ENCODE results near the gene PPP2R5C.

The PPP2R5C gene

GRCh38 chr14:101922866-101923265 is 161.4 kb downstream of the PPP2R5C start:
- no peak for DNase-seq

GRCh38 chr14:101925152-101925551 is 163.6 kb downstream of the PPP2R5C start:
- DNase-seq: no peak

GRCh38 chr14:101926085-101926484 is 164.6 kb downstream of the PPP2R5C start:
- no peak for DNase-seq

GRCh38 chr14:101926620-101927019 is 165.1 kb downstream of the PPP2R5C start:
- no peak for DNase-seq

- peak; percentile 87 for DNase-seq
Measured at GRCh38 chr14:101927859-101928258, 166.3 kb downstream of the PPP2R5C start.

GRCh38 chr14:101928415-101928841 is 166.9 kb downstream of the PPP2R5C start:
- no peak for DNase-seq

GRCh38 chr14:101929096-101929495 is 167.6 kb downstream of the PPP2R5C start:
- no peak for DNase-seq

GRCh38 chr14:101929946-101930345 is 168.4 kb downstream of the PPP2R5C start:
- no peak for DNase-seq

- no peak for DNase-seq
Measured at GRCh38 chr14:101932673-101933072, 171.2 kb downstream of the PPP2R5C start.

- DNase-seq: no peak
Measured at GRCh38 chr14:101933209-101933608, 171.7 kb downstream of the PPP2R5C start.

- DNase-seq: no peak
Measured at GRCh38 chr14:101934601-101935150, 173.2 kb downstream of the PPP2R5C start.

- no peak for DNase-seq
Measured at GRCh38 chr14:101937926-101938767, 176.6 kb downstream of the PPP2R5C start.

- DNase-seq: no peak
Measured at GRCh38 chr14:101939646-101940170, 178.2 kb downstream of the PPP2R5C start.

GRCh38 chr14:101944451-101944850 is 182.9 kb downstream of the PPP2R5C start:
- DNase-seq: no peak

- no peak for DNase-seq
Measured at GRCh38 chr14:101945171-101945570, 183.7 kb downstream of the PPP2R5C start.

- no peak for DNase-seq
Measured at GRCh38 chr14:101947577-101947903, 186.0 kb downstream of the PPP2R5C start.

GRCh38 chr14:101947904-101948665 is 186.6 kb downstream of the PPP2R5C start:
- DNase-seq: peak; percentile 100

- no peak for DNase-seq
Measured at GRCh38 chr14:101948666-101949216, 187.2 kb downstream of the PPP2R5C start.

GRCh38 chr14:101950100-101950499 is 188.6 kb downstream of the PPP2R5C start:
- no peak for DNase-seq

- no peak for DNase-seq
Measured at GRCh38 chr14:101950516-101951215, 189.2 kb downstream of the PPP2R5C start.

- DNase-seq: no peak
Measured at GRCh38 chr14:101953151-101953550, 191.6 kb downstream of the PPP2R5C start.

- no peak for DNase-seq
Measured at GRCh38 chr14:101954501-101954900, 193.0 kb downstream of the PPP2R5C start.
